Mononuclear cell (primary cell): ENCODE results near the gene PSMG3. TPM values are rescaled to one million over a fixed set of nuclear protein-coding genes. Genes with fewer than 3 reads are reported as not detected.

ENCODE experiments used
- H3K27me3 ChIP-seq: 2 replicates; pipeline ENCODE4 v1.6.0; 2011; ENCODE audit warnings: low read length, control low read depth; ENCODE audit not compliant: insufficient read depth
- H3K4me1 ChIP-seq: 2 replicates; pipeline ENCODE4 v1.5.1; 2011; ENCODE audit warnings: mild to moderate bottlenecking, low read length, control low read depth; ENCODE audit not compliant: insufficient read depth
- H3K4me3 ChIP-seq: 2 replicates; pipeline ENCODE4 v1.5.1; 2011; ENCODE audit warnings: mild to moderate bottlenecking, low read length, moderate library complexity
- H3K9me3 ChIP-seq: 2 replicates; pipeline ENCODE4 v1.5.1; 2011; ENCODE audit warnings: low read depth, mild to moderate bottlenecking, control low read depth, low read length
- total RNA-seq: library from RNA; depleted of rRNA; stranded (reverse); fragments of >200 nt; gene quantifications from one replicate; pipeline ENCODE4 v1.2.3, GENCODE V29; 2012

Gene PSMG3
- total RNA-seq, 1 donor = 14.3 TPM

- Histone ChIP-seq H3K4me1 (no peaks in the 10 kb centered on the region), H3K4me3 (no peak overlapping the region), H3K9me3 (no peaks in the 10 kb centered on the region), H3K27me3 (no peaks in the 10 kb centered on the region)
These were observed 32.1 kb upstream of the PSMG3 start for GRCh38 chr7:1601956-1602355.

GRCh38 chr7:1599640-1600395 is 30.0 kb upstream of the PSMG3 start:
- no peak overlapping the region for H3K4me3 ChIP-seq
- H3K9me3 ChIP-seq = no peaks in the 10 kb centered on the region
- no peaks in the 10 kb centered on the region for H3K4me1 ChIP-seq
- H3K27me3 ChIP-seq = no peaks in the 10 kb centered on the region

- Histone ChIP-seq H3K4me3 (no peak overlapping the region), H3K27me3 (no peaks in the 10 kb centered on the region), H3K4me1 (no peaks in the 10 kb centered on the region), H3K9me3 (no peaks in the 10 kb centered on the region)
These were observed 29.3 kb upstream of the PSMG3 start for GRCh38 chr7:1598961-1599639.

GRCh38 chr7:1598286-1598685 is 28.5 kb upstream of the PSMG3 start:
- no peak overlapping the region for H3K4me3 ChIP-seq
- no peaks in the 10 kb centered on the region for H3K27me3 ChIP-seq
- H3K9me3 ChIP-seq = no peaks in the 10 kb centered on the region

GRCh38 chr7:1597791-1598190 is 28.0 kb upstream of the PSMG3 start:
- Histone ChIP-seq H3K4me1 (no peaks in the 10 kb centered on the region), H3K9me3 (no peaks in the 10 kb centered on the region), H3K4me3 (no peak overlapping the region), H3K27me3 (no peaks in the 10 kb centered on the region)

More at GRCh38 chr7:1598286-1598685, 28.5 kb upstream of the PSMG3 start:
- H3K4me1 ChIP-seq = no peaks in the 10 kb centered on the region

GRCh38 chr7:1597066-1597760 is 27.4 kb upstream of the PSMG3 start:
- H3K4me1 ChIP-seq = peaks cover 5% of the 10 kb centered on the region
- no peaks in the 10 kb centered on the region for H3K27me3 ChIP-seq
- H3K4me3 ChIP-seq = no peak overlapping the region
- H3K9me3 ChIP-seq = no peaks in the 10 kb centered on the region

- Histone ChIP-seq H3K27me3 (peaks cover 5% of the 10 kb centered on the region), H3K4me3 (no peak overlapping the region), H3K9me3 (no peaks in the 10 kb centered on the region), H3K4me1 (peaks cover 13% of the 10 kb centered on the region)
These were observed 26.6 kb upstream of the PSMG3 start for GRCh38 chr7:1596181-1597043.

GRCh38 chr7:1595636-1596035 is 25.8 kb upstream of the PSMG3 start:
- Histone ChIP-seq H3K4me3 (no peak overlapping the region), H3K9me3 (no peaks in the 10 kb centered on the region), H3K4me1 (peaks cover 15% of the 10 kb centered on the region), H3K27me3 (peaks cover 9% of the 10 kb centered on the region)

- H3K4me1 ChIP-seq = peaks cover 15% of the 10 kb centered on the region
- no peak overlapping the region for H3K4me3 ChIP-seq
- H3K9me3 ChIP-seq = no peaks in the 10 kb centered on the region
- peaks cover 11% of the 10 kb centered on the region for H3K27me3 ChIP-seq
These were observed 25.2 kb upstream of the PSMG3 start for GRCh38 chr7:1595027-1595426.

- peaks cover 15% of the 10 kb centered on the region for H3K4me1 ChIP-seq
- peaks cover 11% of the 10 kb centered on the region for H3K27me3 ChIP-seq
- H3K4me3 ChIP-seq = no peak overlapping the region
- no peaks in the 10 kb centered on the region for H3K9me3 ChIP-seq
These were observed 24.1 kb upstream of the PSMG3 start for GRCh38 chr7:1593904-1594421.

GRCh38 chr7:1593091-1593866 is 23.4 kb upstream of the PSMG3 start:
- Histone ChIP-seq H3K9me3 (no peaks in the 10 kb centered on the region), H3K4me3 (no peak overlapping the region), H3K27me3 (peaks cover 11% of the 10 kb centered on the region), H3K4me1 (peaks cover 15% of the 10 kb centered on the region)

- H3K4me1 ChIP-seq = peaks cover 15% of the 10 kb centered on the region
- H3K9me3 ChIP-seq = no peaks in the 10 kb centered on the region
- peaks cover 11% of the 10 kb centered on the region for H3K27me3 ChIP-seq
- H3K4me3 ChIP-seq = no peak overlapping the region
These were observed 22.6 kb upstream of the PSMG3 start for GRCh38 chr7:1592299-1592871.

GRCh38 chr7:1591876-1592275 is 22.0 kb upstream of the PSMG3 start:
- no peaks in the 10 kb centered on the region for H3K9me3 ChIP-seq
- peaks cover 11% of the 10 kb centered on the region for H3K27me3 ChIP-seq
- peaks cover 15% of the 10 kb centered on the region for H3K4me1 ChIP-seq
- no peak overlapping the region for H3K4me3 ChIP-seq

GRCh38 chr7:1591396-1591795 is 21.6 kb upstream of the PSMG3 start:
- H3K27me3 ChIP-seq = peaks cover 11% of the 10 kb centered on the region

More at GRCh38 chr7:1591396-1591795, 21.6 kb upstream of the PSMG3 start:
- Histone ChIP-seq H3K4me1 (peaks cover 15% of the 10 kb centered on the region), H3K4me3 (no peak overlapping the region), H3K9me3 (no peaks in the 10 kb centered on the region)
